ENCODE measurements around the gene CCDC9B. TPM values are rescaled to one million over a fixed set of nuclear protein-coding genes. Genes with fewer than 3 reads are reported as not detected.
A peak's percentile ranks its signal among the peaks of the same experiment; 100 is the strongest.

The CCDC9B gene
- total RNA-seq, 2 donors from 2014 or later: 17.1 to 26.4 TPM

- TF ChIP-seq CTCF (IDR thresholded peaks at IDR 0.05): no peak
- WGBS, 2 donors: 32 to 43% methylated on average over 18 to 33 of the region's 33 CpGs
- ATAC-seq (no peak), DNase-seq (no peak)
- intact Hi-C loops (cut with DNase I): loop anchor here (5.0 kb wide), 1 partner anchor 139 kb away; no protein-coding TSS in a partner anchor
- H3K27ac ChIP-seq: no peak overlapping the region
- no peaks in the 10 kb centered on the region for H3K36me3 ChIP-seq (replicated peaks in 1 of 2; ENCODE audit: insufficient read depth in 1 of 2, low read depth in 2 of 2)
- H3K27me3 ChIP-seq: peaks cover 0 to 23% of the 10 kb centered on the region in 2 donors
- no peaks in the 10 kb centered on the region for H3K9me3 ChIP-seq
- H3K4me1 ChIP-seq: peaks cover 34% of the 10 kb centered on the region
- H3K4me3 ChIP-seq: no peak overlapping the region
These were observed 57.0 kb downstream of the CCDC9B start for GRCh38 chr15:40283615-40284300.

- TF ChIP-seq CTCF (IDR thresholded peaks at IDR 0.05): no peak
- no peak for TF ChIP-seq POLR2A (IDR thresholded peaks at IDR 0.05)
- Histone ChIP-seq H3K4me3 (peak within 1 kb of the TSS; percentile 5 to 21), H3K27ac (no peak within 1 kb of the TSS), H3K27me3 (peaks cover 0 to 23% of the 10 kb centered on the region in 2 donors), H3K9me3 (no peaks in the 10 kb centered on the region), H3K36me3 (replicated peaks in 1 of 2; ENCODE audit: insufficient read depth in 1 of 2, low read depth in 2 of 2) (no peaks in the 10 kb centered on the region), H3K4me1 (peaks cover 30% of the 10 kb centered on the region)
- intact Hi-C loops (cut with DNase I): loop anchor here (5.0 kb wide), 1 partner anchor 139 kb away; no protein-coding TSS in a partner anchor
- ATAC-seq: peak; percentile 23
- DNase-seq: peak in 1 of 4 donors; percentile 48
- WGBS, 2 donors: 3% methylated on average over 76 of the region's 76 CpGs; no CpG with 5 or more reads in 1 of the 2 donors
These were observed 57.7 kb downstream of the CCDC9B start, which contains the start of gene ANKRD63 for GRCh38 chr15:40282869-40283614. ANKRD63 (minus strand) TSS chr15:40283064; CDS start chr15:40282586, 478 bp downstream.

- Histone ChIP-seq H3K36me3 (replicated peaks in 1 of 2; ENCODE audit: insufficient read depth in 1 of 2, low read depth in 2 of 2) (no peaks in the 10 kb centered on the region), H3K27me3 (peaks cover 0 to 23% of the 10 kb centered on the region in 2 donors), H3K27ac (no peak overlapping the region), H3K9me3 (no peaks in the 10 kb centered on the region), H3K4me1 (peaks cover 30% of the 10 kb centered on the region), H3K4me3 (peak overlapping the region; percentile 5 to 21)
- TF ChIP-seq CTCF (IDR thresholded peaks at IDR 0.05) (peak in 5 of 7 experiments; percentile 7 to 29 (median 13)), POLR2A (IDR thresholded peaks at IDR 0.05) (no peak)
- ATAC-seq (peak; percentile 53), DNase-seq (peak; percentile 56 to 79 (median 62))
- 0% methylated on average over 88 of the region's 92 CpGs; no CpG with 5 or more reads in 1 of the 2 donors for WGBS, 2 donors
- intact Hi-C loops (cut with DNase I): loop anchor here (5.0 kb wide), 1 partner anchor 140 kb away; no protein-coding TSS in a partner anchor
These were observed 58.4 kb downstream of the CCDC9B start for GRCh38 chr15:40282147-40282868.

GRCh38 chr15:40281801-40282146 is 59.0 kb downstream of the CCDC9B start:
- peaks cover 30% of the 10 kb centered on the region for H3K4me1 ChIP-seq
- peaks cover 0 to 23% of the 10 kb centered on the region in 2 donors for H3K27me3 ChIP-seq
- no peak for ATAC-seq
- no peak for TF ChIP-seq CTCF (IDR thresholded peaks at IDR 0.05)
- no peak for TF ChIP-seq POLR2A (IDR thresholded peaks at IDR 0.05)
- intact Hi-C loops (cut with DNase I): loop anchor here (5.0 kb wide), 1 partner anchor 141 kb away; no protein-coding TSS in a partner anchor
- no peak for DNase-seq
- no peaks in the 10 kb centered on the region for H3K9me3 ChIP-seq
- no peak overlapping the region for H3K27ac ChIP-seq
- no peak overlapping the region for H3K4me3 ChIP-seq
- no peaks in the 10 kb centered on the region for H3K36me3 ChIP-seq (replicated peaks in 1 of 2; ENCODE audit: insufficient read depth in 1 of 2, low read depth in 2 of 2)
- WGBS, 2 donors: 5% methylated on average over 35 of the region's 51 CpGs; no CpG with 5 or more reads in 1 of the 2 donors

Other genes starting within 250 kb of the CCDC9B start
- 10 to 100 TPM in 1 of 2 donors, 1 to 10 TPM in 1; 4.3 to 16.1 TPM for gene BMF, start 232.1 kb downstream of the CCDC9B start, total RNA-seq
- not detected for gene BUB1B, start 179.9 kb downstream of the CCDC9B start, total RNA-seq
- gene PAK6, start 101.9 kb downstream of the CCDC9B start, total RNA-seq: 10 to 100 TPM; 14.8 to 22.4 TPM
- gene ANKRD63, start 57.9 kb downstream of the CCDC9B start, total RNA-seq: not detected
- 1 to 10 TPM; 3.1 to 4.6 TPM for gene PLCB2, start 33.0 kb downstream of the CCDC9B start, total RNA-seq
- 10 to 100 TPM in 1 of 2 donors, 1 to 10 TPM in 1; 8.8 to 22.4 TPM for gene INAFM2, start 17.2 kb downstream of the CCDC9B start, total RNA-seq
- gene PHGR1, start 10.1 kb upstream of the CCDC9B start, total RNA-seq: not detected
- gene DISP2, start 17.3 kb upstream of the CCDC9B start, total RNA-seq: under 1 TPM; under 0.01 to 0.52 TPM
- 1 to 10 TPM; 3.3 to 5.7 TPM for gene KNSTRN, start 41.8 kb upstream of the CCDC9B start, total RNA-seq
- 10 to 100 TPM; 30.3 to 34.0 TPM for gene IVD, start 64.9 kb upstream of the CCDC9B start, total RNA-seq
- 10 to 100 TPM; 10.1 to 16.2 TPM for gene BAHD1, start 100.0 kb upstream of the CCDC9B start, total RNA-seq
- 1 to 10 TPM; 4.7 to 8.6 TPM for gene CHST14, start 130.0 kb upstream of the CCDC9B start, total RNA-seq
- gene CCDC32, start 224.1 kb upstream of the CCDC9B start, total RNA-seq: 10 to 100 TPM in 1 of 2 donors, 1 to 10 TPM in 1; 7.6 to 21.0 TPM
- 1 to 10 TPM; 3.1 to 7.3 TPM for gene RPUSD2, start 228.4 kb upstream of the CCDC9B start, total RNA-seq

All from body of pancreas (tissue), 4 donors.